Aorta (tissue), 5 donors: Measurements from ENCODE around the gene DAGLA. TPM values are rescaled to one million over a fixed set of nuclear protein-coding genes. Genes with fewer than 3 reads are reported as not detected.

Experiments used
- ATAC-seq: fragments of 200-7000 bp; cut with Tn5 transposase; one replicate; pipeline ENCODE4 v1.9.1; 2022; ENCODE audit warnings: moderate library complexity; ENCODE audit not compliant: low FRiP score
- DNase-seq, 2 donors: peaks; one replicate each; pipeline ENCODE4 v3.0.0-alpha.2; 2020
- H3K27ac ChIP-seq, 2 donors: one replicate each; pipeline ENCODE4 v1.5.1; 2013; ENCODE audit warnings: low read length in 2 of 2, mild to moderate bottlenecking in 2 of 2, moderate library complexity in 2 of 2, control low read depth in 1 of 2, inconsistent platforms in 1 of 2, low read depth in 1 of 2
- H3K27me3 ChIP-seq, 2 donors: one replicate each; pipeline ENCODE4 v1.6.1; 2013; ENCODE audit warnings: control low read depth in 1 of 2, low read length in 1 of 2, mild to moderate bottlenecking in 1 of 2, moderate library complexity in 1 of 2; ENCODE audit not compliant: insufficient read depth in 2 of 2, control insufficient read depth in 1 of 2
- H3K36me3 ChIP-seq, 2 donors: one replicate each; pipeline ENCODE4 v1.6.1; 2013; ENCODE audit warnings: control low read depth in 1 of 2, low read length in 1 of 2, mild to moderate bottlenecking in 1 of 2; ENCODE audit not compliant: insufficient read depth in 2 of 2, control insufficient read depth in 1 of 2
- H3K4me1 ChIP-seq, 2 donors: one replicate each; pipeline ENCODE4 v1.6.1; 2013; ENCODE audit warnings: low read length in 2 of 2, control low read depth in 1 of 2, mild to moderate bottlenecking in 1 of 2, moderate library complexity in 1 of 2; ENCODE audit not compliant: insufficient read depth in 2 of 2, control insufficient read depth in 1 of 2
- H3K4me3 ChIP-seq, 2 donors: one replicate each; pipeline ENCODE4 v1.5.1; 2013; ENCODE audit warnings: low read length in 2 of 2, control low read depth in 1 of 2, mild to moderate bottlenecking in 1 of 2
- H3K9me3 ChIP-seq: one replicate; pipeline ENCODE4 v1.6.1; 2013; ENCODE audit warnings: mild to moderate bottlenecking, low read length; ENCODE audit not compliant: control insufficient read depth
- WGBS, 2 donors: extraction: QIAGEN DNeasy Blood & Tissue Kit; methylation state at CpG; one replicate each; pipeline ENCODE4 v1.1.7; 2013; 5-methylcytosine and 5-hydroxymethylcytosine counted together
- intact Hi-C, 2 donors: fragments of 100-400 bp; cut with DNase I; formaldehyde crosslinking; loops; one replicate each; pipeline versions ENCODE4 v1.14.2 to v1.15.0; 2022
- polyA plus RNA-seq, 2 donors: library from polyadenylated mRNA; stranded (reverse); fragments of 200-250 nt; gene quantifications; one replicate each; pipeline ENCODE4 v1.2.3, GENCODE V29; 2013
- total RNA-seq, 2 donors: library from RNA; stranded (reverse); fragmentation: NEBNext Ultra II Directional; extraction: Animal tissue kit (Norgen Biotek cat#: 25700); gene quantifications; one replicate each; pipeline ENCODE4 v1.2.1, GENCODE V29; 2021
- donor health status: healthy with polysubstance abuse.
- donor health status: Bipolar disorder and iron deficiency.
- donor health status: DM: no; HTN: no; CAD: no.
- donor health status: DM: no; HTN: no; CAD: no.
- donor health status: DM: yes; HTN: yes; CAD: no.

Gene DAGLA
- total and polyA plus RNA-seq, 4 donors = 0.51 to 3.5 (median 1.0) TPM

GRCh38 chr11:61713906-61714305 lies 33.7 kb downstream of the DAGLA start:
- Histone ChIP-seq H3K27me3 (no peaks in the 10 kb centered on the region), H3K4me3 (no peak overlapping the region), H3K9me3 (no peaks in the 10 kb centered on the region), H3K36me3 (no peaks in the 10 kb centered on the region), H3K4me1 (no peaks in the 10 kb centered on the region), H3K27ac (no peak overlapping the region)
- DNase-seq (no peak), ATAC-seq (no peak)
- WGBS, 2 donors = 5 to 19% methylated on average over 5 of the region's 5 CpGs
- intact Hi-C loops = no loop called here

- 65 to 79% methylated on average over 6 of the region's 6 CpGs for WGBS, 2 donors
- no peak overlapping the region for H3K27ac ChIP-seq
- ATAC-seq = no peak
- intact Hi-C loops = no loop called here
- DNase-seq = no peak
- H3K36me3 ChIP-seq = no peaks in the 10 kb centered on the region
- H3K27me3 ChIP-seq = no peaks in the 10 kb centered on the region
- H3K4me3 ChIP-seq = no peak overlapping the region
- no peaks in the 10 kb centered on the region for H3K4me1 ChIP-seq
- H3K9me3 ChIP-seq = no peaks in the 10 kb centered on the region
These were observed 34.1 kb downstream of the DAGLA start for GRCh38 chr11:61714316-61714715.

- 95 to 96% methylated on average over 5 of the region's 5 CpGs for WGBS, 2 donors
- Histone ChIP-seq H3K4me1 (no peaks in the 10 kb centered on the region), H3K9me3 (no peaks in the 10 kb centered on the region), H3K4me3 (no peak overlapping the region), H3K27me3 (no peaks in the 10 kb centered on the region), H3K27ac (no peak overlapping the region), H3K36me3 (no peaks in the 10 kb centered on the region)
- ATAC-seq (no peak), DNase-seq (no peak)
- intact Hi-C loops = no loop called here
These were observed 34.7 kb downstream of the DAGLA start for GRCh38 chr11:61714916-61715315.

GRCh38 chr11:61715867-61716266 lies 35.7 kb downstream of the DAGLA start:
- Histone ChIP-seq H3K36me3 (no peaks in the 10 kb centered on the region), H3K9me3 (no peaks in the 10 kb centered on the region), H3K27me3 (no peaks in the 10 kb centered on the region), H3K4me3 (no peak overlapping the region), H3K4me1 (no peaks in the 10 kb centered on the region), H3K27ac (no peak overlapping the region)
- intact Hi-C loops = no loop called here
- 79 to 82% methylated on average over 4 of the region's 4 CpGs for WGBS, 2 donors
- ATAC-seq = no peak
- no peak for DNase-seq

- Histone ChIP-seq H3K4me1 (no peaks in the 10 kb centered on the region), H3K9me3 (no peaks in the 10 kb centered on the region), H3K27ac (no peak overlapping the region), H3K36me3 (no peaks in the 10 kb centered on the region), H3K27me3 (no peaks in the 10 kb centered on the region), H3K4me3 (no peak overlapping the region)
- no peak for DNase-seq
- WGBS, 2 donors = 92 to 93% methylated on average over 13 of the region's 13 CpGs
- no peak for ATAC-seq
- intact Hi-C loops = no loop called here
These were observed 36.5 kb downstream of the DAGLA start for GRCh38 chr11:61716478-61717285.

- Histone ChIP-seq H3K9me3 (no peaks in the 10 kb centered on the region), H3K4me3 (no peak overlapping the region), H3K36me3 (no peaks in the 10 kb centered on the region), H3K27me3 (no peaks in the 10 kb centered on the region), H3K4me1 (no peaks in the 10 kb centered on the region), H3K27ac (no peak overlapping the region)
- WGBS, 2 donors = 88 to 91% methylated on average over 19 of the region's 19 CpGs
- ATAC-seq (no peak), DNase-seq (no peak)
- intact Hi-C loops = no loop called here
These were observed 37.3 kb downstream of the DAGLA start for GRCh38 chr11:61717286-61718033.

GRCh38 chr11:61718046-61718531 lies 37.9 kb downstream of the DAGLA start:
- no peak for ATAC-seq
- DNase-seq = no peak
- Histone ChIP-seq H3K36me3 (no peaks in the 10 kb centered on the region), H3K4me3 (peak overlapping the region in 1 of 2 donors; percentile 46), H3K27me3 (no peaks in the 10 kb centered on the region), H3K27ac (no peak overlapping the region), H3K9me3 (no peaks in the 10 kb centered on the region), H3K4me1 (no peaks in the 10 kb centered on the region)
- WGBS, 2 donors = 12% methylated on average over 8 to 9 of the region's 9 CpGs
- intact Hi-C loops = no loop called here

- H3K27me3 ChIP-seq = no peaks in the 10 kb centered on the region
- H3K4me1 ChIP-seq = no peaks in the 10 kb centered on the region
- ATAC-seq (peak; percentile 76), DNase-seq (peak; percentile 72 to 83)
- H3K9me3 ChIP-seq = no peaks in the 10 kb centered on the region
- H3K4me3 ChIP-seq = peak overlapping the region; percentile 5 to 46
- no peak overlapping the region for H3K27ac ChIP-seq
- no peaks in the 10 kb centered on the region for H3K36me3 ChIP-seq
- intact Hi-C loops = no loop called here
- WGBS, 2 donors = 7 to 9% methylated on average over 13 to 21 of the region's 21 CpGs
These were observed 38.6 kb downstream of the DAGLA start for GRCh38 chr11:61718621-61719302.
